ENCODE results near the gene RAB40C.

Gene RAB40C

GRCh38 chr16:578870-579405, 10.9 kb upstream of the RAB40C start:
- Histone ChIP-seq H3K4me3 (ENCODE audit: low read length) (no peak overlapping the region), H3K9me3 (replicated peaks; ENCODE audit: insufficient read depth, low read length) (no peaks in the 10 kb centered on the region), H3K4me1 (ENCODE audit: low read length) (no peaks in the 10 kb centered on the region), H3K27me3 (replicated peaks; ENCODE audit: insufficient read depth, low read length) (no peaks in the 10 kb centered on the region), H3K79me2 (ENCODE audit: low read length) (no peaks in the 10 kb centered on the region), H3K9me2 (replicated peaks; ENCODE audit: insufficient read depth, low read length) (no peaks in the 10 kb centered on the region), H3K36me3 (replicated peaks; ENCODE audit: insufficient read depth, low read length) (no peaks in the 10 kb centered on the region), H3K9ac (ENCODE audit: low read length) (no peak overlapping the region), H3F3A (ENCODE audit: insufficient read depth, low read length) (no peaks in the 10 kb centered on the region), H4K20me1 (ENCODE audit: insufficient read depth, low read length) (no peaks in the 10 kb centered on the region), H3K4me2 (ENCODE audit: low read depth, low read length) (peak overlapping the region; percentile 51; the same call in 1 of the 2 replicates), H3K27ac (ENCODE audit: low read length) (no peak overlapping the region), H2AFZ (ENCODE audit: low read length) (no peak overlapping the region)
- no peak for TF ChIP-seq EZH2phosphoT487 (IDR thresholded peaks at IDR 0.05; ENCODE audit: low read length)
- TF ChIP-seq, protein P1, sequence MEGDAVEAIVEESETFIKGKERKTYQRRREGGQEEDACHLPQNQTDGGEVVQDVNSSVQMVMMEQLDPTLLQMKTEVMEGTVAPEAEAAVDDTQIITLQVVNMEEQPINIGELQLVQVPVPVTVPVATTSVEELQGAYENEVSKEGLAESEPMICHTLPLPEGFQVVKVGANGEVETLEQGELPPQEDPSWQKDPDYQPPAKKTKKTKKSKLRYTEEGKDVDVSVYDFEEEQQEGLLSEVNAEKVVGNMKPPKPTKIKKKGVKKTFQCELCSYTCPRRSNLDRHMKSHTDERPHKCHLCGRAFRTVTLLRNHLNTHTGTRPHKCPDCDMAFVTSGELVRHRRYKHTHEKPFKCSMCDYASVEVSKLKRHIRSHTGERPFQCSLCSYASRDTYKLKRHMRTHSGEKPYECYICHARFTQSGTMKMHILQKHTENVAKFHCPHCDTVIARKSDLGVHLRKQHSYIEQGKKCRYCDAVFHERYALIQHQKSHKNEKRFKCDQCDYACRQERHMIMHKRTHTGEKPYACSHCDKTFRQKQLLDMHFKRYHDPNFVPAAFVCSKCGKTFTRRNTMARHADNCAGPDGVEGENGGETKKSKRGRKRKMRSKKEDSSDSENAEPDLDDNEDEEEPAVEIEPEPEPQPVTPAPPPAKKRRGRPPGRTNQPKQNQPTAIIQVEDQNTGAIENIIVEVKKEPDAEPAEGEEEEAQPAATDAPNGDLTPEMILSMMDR (IDR thresholded peaks at IDR 0.05; ENCODE audit: low read length) = peak; percentile 90
- peak; percentile 85 for DNase-seq

- Histone ChIP-seq H3K4me1 (ENCODE audit: low read length) (no peaks in the 10 kb centered on the region), H3K9me2 (replicated peaks; ENCODE audit: insufficient read depth, low read length) (no peaks in the 10 kb centered on the region), H3K9ac (ENCODE audit: low read length) (no peak overlapping the region), H3F3A (ENCODE audit: insufficient read depth, low read length) (no peaks in the 10 kb centered on the region), H2AFZ (ENCODE audit: low read length) (no peak overlapping the region), H3K4me3 (ENCODE audit: low read length) (no peak overlapping the region), H3K27me3 (replicated peaks; ENCODE audit: insufficient read depth, low read length) (no peaks in the 10 kb centered on the region), H3K79me2 (ENCODE audit: low read length) (no peaks in the 10 kb centered on the region), H4K20me1 (ENCODE audit: insufficient read depth, low read length) (no peaks in the 10 kb centered on the region), H3K4me2 (ENCODE audit: low read depth, low read length) (no peak overlapping the region), H3K9me3 (replicated peaks; ENCODE audit: insufficient read depth, low read length) (no peaks in the 10 kb centered on the region), H3K27ac (ENCODE audit: low read length) (no peak overlapping the region), H3K36me3 (replicated peaks; ENCODE audit: insufficient read depth, low read length) (no peaks in the 10 kb centered on the region)
- TF ChIP-seq EZH2phosphoT487 (IDR thresholded peaks at IDR 0.05; ENCODE audit: low read length) (no peak), EZH2 (optimal IDR thresholded peaks at IDR 0.05; ENCODE audit: low read depth, low read length) (no peak)
- TF ChIP-seq, protein P1 (IDR thresholded peaks at IDR 0.05; ENCODE audit: low read length) = no peak
- no peak for DNase-seq
Measured at GRCh38 chr16:580141-580945, 9.5 kb upstream of the RAB40C start.

- Histone ChIP-seq H3K9me2 (replicated peaks; ENCODE audit: insufficient read depth, low read length) (no peaks in the 10 kb centered on the region), H3K27me3 (replicated peaks; ENCODE audit: insufficient read depth, low read length) (no peaks in the 10 kb centered on the region), H3K9ac (ENCODE audit: low read length) (no peak overlapping the region), H3F3A (ENCODE audit: insufficient read depth, low read length) (no peaks in the 10 kb centered on the region), H3K36me3 (replicated peaks; ENCODE audit: insufficient read depth, low read length) (no peaks in the 10 kb centered on the region), H3K27ac (ENCODE audit: low read length) (no peak overlapping the region), H3K4me2 (ENCODE audit: low read depth, low read length) (no peak overlapping the region), H3K9me3 (replicated peaks; ENCODE audit: insufficient read depth, low read length) (no peaks in the 10 kb centered on the region), H3K4me1 (ENCODE audit: low read length) (no peaks in the 10 kb centered on the region), H3K4me3 (ENCODE audit: low read length) (no peak overlapping the region), H3K79me2 (ENCODE audit: low read length) (no peaks in the 10 kb centered on the region), H4K20me1 (ENCODE audit: insufficient read depth, low read length) (no peaks in the 10 kb centered on the region), H2AFZ (ENCODE audit: low read length) (no peak overlapping the region)
- no peak for TF ChIP-seq EZH2phosphoT487 (IDR thresholded peaks at IDR 0.05; ENCODE audit: low read length)
- TF ChIP-seq EZH2 (optimal IDR thresholded peaks at IDR 0.05; ENCODE audit: low read depth, low read length) = no peak
- TF ChIP-seq, protein P1 (IDR thresholded peaks at IDR 0.05; ENCODE audit: low read length) = no peak
- DNase-seq = no peak
Measured at GRCh38 chr16:580946-581498, 8.8 kb upstream of the RAB40C start.

Data from MM.1S (cell line).